Motor neuron (in vitro differentiated cells): ENCODE results near the gene HACD2. TPM values are rescaled to one million over a fixed set of nuclear protein-coding genes. Genes with fewer than 3 reads are reported as not detected.
"Not testable (repeated sequence)": the region's sequence is repeated elsewhere in the genome, so short reads cannot be mapped to it uniquely, and the experiment has no call there.

Source experiments
- ATAC-seq, 8 experiments: fragments of 200-7000 bp; cut with Tn5 transposase; replicated peaks in 6 of 8; 2 replicates each; pipeline ENCODE4 v1.8.0; 2021; ENCODE audit warnings: mild to moderate bottlenecking in 8 of 8, moderate library complexity in 8 of 8
- H3K27ac ChIP-seq, 2 donors: fragments of 250-450 bp; sonication (Bioruptor Pico); 2 replicates each; pipeline ENCODE4 v1.9.0; 2021; ENCODE audit warnings: antibody characterized with exemption in 2 of 2, mild to moderate bottlenecking in 2 of 2, moderate library complexity in 1 of 2
- H3K4me1 ChIP-seq, 2 donors: fragments of 250-450 bp; sonication (Bioruptor Pico); replicated peaks in 1 of 2; 2 replicates each; pipeline ENCODE4 v1.6.1; 2021; ENCODE audit warnings: antibody characterized with exemption in 2 of 2, mild to moderate bottlenecking in 2 of 2, moderate library complexity in 1 of 2
- H3K4me3 ChIP-seq, 5 donors: fragments of 250-450 bp; sonication (Bioruptor Pico); 2 replicates each; pipeline ENCODE4 v1.9.0; 2021; ENCODE audit warnings: antibody characterized with exemption in 5 of 5, mild to moderate bottlenecking in 5 of 5, moderate library complexity in 4 of 5
- WGBS, 10 experiments: fragments of 450-650 bp; shearing (Covaris generic); methylation state at CpG; one replicate each; pipeline ENCODE4 v1.0.0; 2022; 5-methylcytosine and 5-hydroxymethylcytosine counted together
- in situ Hi-C, 9 experiments: fragments of 400-800 bp; cut with MboI; loops; one replicate each; pipeline ENCODE4 v1.15.0; 2021; ENCODE audit warnings: low sequenced_read_pairs in 9 of 9, low pct_unique_long_range_greater_than_20kb in 2 of 9; ENCODE audit not compliant: unreplicated experiment in 9 of 9
- total RNA-seq, 8 experiments: library from RNA; unstranded; fragments of 300-600 nt; gene quantifications; 2 replicates each; pipeline versions ENCODE4 v1.2.3 to v1.2.4, GENCODE V29; 2022

HACD2 gene
- total RNA-seq, 8 experiments from 2014 or later, result 15.4 to 29.0 (median 20.1) TPM

- WGBS, 10 experiments, result 33 to 100% (median 91%) methylated on average over 1 to 3 of the region's 3 CpGs; no CpG with 5 or more reads in 1 of the 10 experiments
- Histone ChIP-seq H3K4me1 (no peaks in the 10 kb centered on the region), H3K4me3 (no peak overlapping the region), H3K27ac (no peak overlapping the region)
- peak in 4 of 8 experiments; percentile 35 to 69 (median 55) for ATAC-seq
- in situ Hi-C loops, result loop anchor here in 2 of 9 experiments (25.0 kb wide), 1 partner anchor 162 kb away; no protein-coding TSS in a partner anchor
These were observed 85.5 kb downstream of the HACD2 start for GRCh38 chr3:123499322-123499721.

GRCh38 chr3:123498761-123499160 lies 86.1 kb downstream of the HACD2 start:
- WGBS, 10 experiments, result 87 to 100% (median 93%) methylated on average over 1 to 3 of the region's 3 CpGs; no CpG with 5 or more reads in 4 of the 10 experiments
- H3K4me3 ChIP-seq, result no peak overlapping the region
- no peaks in the 10 kb centered on the region for H3K4me1 ChIP-seq
- H3K27ac ChIP-seq, result no peak overlapping the region
- in situ Hi-C loops, result loop anchor here in 2 of 9 experiments (25.0 kb wide), 1 partner anchor 161 kb away; no protein-coding TSS in a partner anchor
- no peak for ATAC-seq

GRCh38 chr3:123493912-123494311 lies 90.9 kb downstream of the HACD2 start:
- ATAC-seq, result no peak
- Histone ChIP-seq H3K4me1 (peaks cover 0 to 5% of the 10 kb centered on the region in 2 donors), H3K27ac (no peak overlapping the region), H3K4me3 (no peak overlapping the region)
- in situ Hi-C loops, result loop anchor here in 2 of 9 experiments (25.0 kb wide), 1 partner anchor 157 kb away; no protein-coding TSS in a partner anchor
- WGBS, 10 experiments, result 74 to 100% (median 91%) methylated on average over 1 to 4 of the region's 4 CpGs; no CpG with 5 or more reads in 4 of the 10 experiments

- Histone ChIP-seq H3K4me1 (peaks cover 0 to 5% of the 10 kb centered on the region in 2 donors), H3K27ac (no peak overlapping the region), H3K4me3 (no peak overlapping the region)
- in situ Hi-C loops, result loop anchor here in 2 of 9 experiments (25.0 kb wide), 1 partner anchor 155 kb away; no protein-coding TSS in a partner anchor
- WGBS, 10 experiments, result 15 to 81% (median 71%) methylated on average over 1 to 4 of the region's 4 CpGs; no CpG with 5 or more reads in 1 of the 10 experiments
- peak in 2 of 8 experiments; percentile 33 to 87 for ATAC-seq
These were observed 92.8 kb downstream of the HACD2 start for GRCh38 chr3:123491966-123492587.

GRCh38 chr3:123489400-123490004 lies 95.4 kb downstream of the HACD2 start:
- no peak overlapping the region for H3K4me3 ChIP-seq
- in situ Hi-C loops, result loop anchor here in 6 of 9 experiments (10.0 to 25.0 kb wide), 3 partner anchors 152 to 165 kb away; no protein-coding TSS in a partner anchor
- WGBS, 10 experiments, result 0 to 40% (median 14%) methylated on average over 1 to 8 of the region's 8 CpGs; no CpG with 5 or more reads in 1 of the 10 experiments
- no peak overlapping the region for H3K27ac ChIP-seq
- H3K4me1 ChIP-seq, result peaks cover 0 to 5% of the 10 kb centered on the region in 2 donors
- peak; percentile 75 to 90 (median 86) for ATAC-seq

- peak in 5 of 8 experiments; percentile 19 to 47 (median 35) for ATAC-seq
- in situ Hi-C loops, result loop anchor here in 6 of 9 experiments (10.0 to 25.0 kb wide), 3 partner anchors 151 to 164 kb away; no protein-coding TSS in a partner anchor
- Histone ChIP-seq H3K4me3 (no peak overlapping the region), H3K4me1 (peaks cover 0 to 5% of the 10 kb centered on the region in 2 donors), H3K27ac (no peak overlapping the region)
- 28 to 96% (median 69%) methylated on average over 2 to 5 of the region's 5 CpGs; no CpG with 5 or more reads in 2 of the 10 experiments for WGBS, 10 experiments
These were observed 96.1 kb downstream of the HACD2 start for GRCh38 chr3:123488645-123489347.

- WGBS, 10 experiments, result 78 to 100% (median 87%) methylated on average over 2 to 7 of the region's 8 CpGs; no CpG with 5 or more reads in 5 of the 10 experiments
- not testable (repeated sequence) for H3K4me3 ChIP-seq, H3K27ac ChIP-seq, ATAC-seq, H3K4me1 ChIP-seq
- in situ Hi-C loops, result loop anchor here in 6 of 9 experiments (10.0 to 25.0 kb wide), 3 partner anchors 150 to 162 kb away; no protein-coding TSS in a partner anchor
These were observed 97.8 kb downstream of the HACD2 start for GRCh38 chr3:123487063-123487462.

GRCh38 chr3:123486460-123486859 lies 98.4 kb downstream of the HACD2 start:
- Histone ChIP-seq H3K27ac (no peak overlapping the region), H3K4me3 (no peak overlapping the region), H3K4me1 (peaks cover 0 to 3% of the 10 kb centered on the region in 2 donors)
- in situ Hi-C loops, result loop anchor here in 6 of 9 experiments (10.0 to 25.0 kb wide), 3 partner anchors 149 to 162 kb away; no protein-coding TSS in a partner anchor
- no peak for ATAC-seq
- WGBS, 10 experiments, result 81 to 93% (median 84%) methylated on average over 4 to 6 of the region's 7 CpGs; no CpG with 5 or more reads in 7 of the 10 experiments

- Histone ChIP-seq H3K4me3 (no peak overlapping the region), H3K4me1 (peaks cover 0 to 3% of the 10 kb centered on the region in 2 donors), H3K27ac (no peak overlapping the region)
- in situ Hi-C loops, result loop anchor here in 6 of 9 experiments (10.0 to 25.0 kb wide), 3 partner anchors 148 to 161 kb away; no protein-coding TSS in a partner anchor
- WGBS, 10 experiments, result 20 to 83% (median 80%) methylated on average over 1 to 3 of the region's 4 CpGs; no CpG with 5 or more reads in 5 of the 10 experiments
- no peak for ATAC-seq
These were observed 99.3 kb downstream of the HACD2 start for GRCh38 chr3:123485551-123485950.

- 33 to 100% (median 80%) methylated on average over 1 to 3 of the region's 6 CpGs; no CpG with 5 or more reads in 7 of the 10 experiments for WGBS, 10 experiments
- in situ Hi-C loops, result loop anchor here in 6 of 9 experiments (10.0 to 25.0 kb wide), 3 partner anchors 146 to 158 kb away; no protein-coding TSS in a partner anchor
- no peaks in the 10 kb centered on the region for H3K4me1 ChIP-seq
- no peak overlapping the region for H3K27ac ChIP-seq
- no peak for ATAC-seq
- H3K4me3 ChIP-seq, result no peak overlapping the region
These were observed 101.7 kb downstream of the HACD2 start for GRCh38 chr3:123483146-123483545.

- H3K4me1 ChIP-seq, result no peaks in the 10 kb centered on the region
- no peak overlapping the region for H3K27ac ChIP-seq
- WGBS, 10 experiments, result 68 to 100% (median 87%) methylated on average over 1 to 6 of the region's 12 CpGs; no CpG with 5 or more reads in 7 of the 10 experiments
- peak in 1 of 8 experiments; percentile 30 for ATAC-seq
- H3K4me3 ChIP-seq, result no peak overlapping the region
- in situ Hi-C loops, result loop anchor here in 6 of 9 experiments (10.0 to 25.0 kb wide), 3 partner anchors 145 to 157 kb away; no protein-coding TSS in a partner anchor
These were observed 103.0 kb downstream of the HACD2 start for GRCh38 chr3:123481722-123482457.
